NCI-H1930 (cell line): ENCODE results near the gene SLC30A7.

Experiments used
- DNase-seq, 2 experiments: peaks; one replicate each; lab custom pipeline; 2025; lab: John Stamatoyannopoulos, UW

The SLC30A7 gene

DNA sequence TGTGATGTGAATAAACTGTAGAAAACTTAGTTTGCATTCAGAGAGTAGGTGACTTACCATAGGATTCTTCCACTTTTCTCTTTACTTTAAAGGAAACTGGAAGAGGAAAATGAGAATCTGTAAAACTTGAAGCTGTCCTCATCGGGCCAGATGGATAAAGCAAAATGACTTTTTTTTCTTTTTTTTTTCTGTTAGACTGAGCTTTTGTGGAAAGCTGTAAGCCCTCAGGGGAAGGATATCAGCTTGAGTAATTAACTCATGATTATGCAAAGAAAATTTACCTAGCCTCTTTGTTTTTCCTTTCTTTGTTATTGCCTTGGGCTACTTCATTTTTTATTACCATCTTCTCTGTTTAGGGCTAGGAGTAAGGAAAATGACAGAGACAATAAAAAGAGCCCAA lies 76.3 kb downstream of the SLC30A7 start:
- no peak for DNase-seq

- no peak for DNase-seq
Observed at GRCh38 chr1:100976936-100977335, 81.0 kb downstream of the SLC30A7 start.

DNA sequence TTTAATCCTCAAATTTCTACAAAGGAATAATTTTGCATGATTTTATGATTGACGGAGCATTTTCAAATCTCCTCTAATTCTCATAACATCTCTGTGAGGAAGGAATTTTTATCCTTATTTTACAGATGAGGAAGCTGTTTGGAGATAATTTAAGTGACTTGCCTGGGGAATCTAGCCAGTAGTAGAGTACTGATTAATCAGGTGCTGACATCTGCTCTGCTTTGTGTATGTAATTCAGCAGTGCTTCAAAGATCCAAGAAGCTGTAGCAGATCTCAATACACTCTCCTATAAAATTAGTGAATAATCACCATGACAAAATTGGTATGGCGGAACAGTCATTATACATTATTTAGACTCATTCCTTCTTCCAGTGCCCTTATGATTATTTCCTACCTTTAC lies 83.7 kb downstream of the SLC30A7 start:
- no peak for DNase-seq

- DNase-seq, result no peak
Observed at GRCh38 chr1:100982793-100983192, 86.9 kb downstream of the SLC30A7 start.

DNA sequence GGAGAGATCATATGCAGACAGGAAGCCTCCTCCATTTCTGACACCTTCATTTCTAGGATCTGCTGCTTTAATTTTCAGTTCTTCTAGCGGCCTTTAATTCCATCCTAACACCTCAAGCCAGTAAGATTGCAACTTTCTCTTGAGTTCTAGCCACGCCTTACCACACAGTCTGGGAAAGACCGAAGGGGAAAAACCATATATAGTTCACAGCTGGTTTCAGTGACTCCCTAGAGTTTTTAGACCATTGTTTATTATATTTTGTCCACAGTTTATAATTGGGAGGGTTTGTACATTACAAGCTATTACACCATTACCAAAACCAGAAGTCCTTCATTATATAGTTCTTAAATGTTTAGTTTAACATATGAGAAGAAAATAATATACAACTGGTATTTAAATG lies 92.2 kb downstream of the SLC30A7 start:
- DNase-seq, result no peak

GRCh38 chr1:100989306-100990077 lies 93.6 kb downstream of the SLC30A7 start:
- no peak for DNase-seq

DNA sequence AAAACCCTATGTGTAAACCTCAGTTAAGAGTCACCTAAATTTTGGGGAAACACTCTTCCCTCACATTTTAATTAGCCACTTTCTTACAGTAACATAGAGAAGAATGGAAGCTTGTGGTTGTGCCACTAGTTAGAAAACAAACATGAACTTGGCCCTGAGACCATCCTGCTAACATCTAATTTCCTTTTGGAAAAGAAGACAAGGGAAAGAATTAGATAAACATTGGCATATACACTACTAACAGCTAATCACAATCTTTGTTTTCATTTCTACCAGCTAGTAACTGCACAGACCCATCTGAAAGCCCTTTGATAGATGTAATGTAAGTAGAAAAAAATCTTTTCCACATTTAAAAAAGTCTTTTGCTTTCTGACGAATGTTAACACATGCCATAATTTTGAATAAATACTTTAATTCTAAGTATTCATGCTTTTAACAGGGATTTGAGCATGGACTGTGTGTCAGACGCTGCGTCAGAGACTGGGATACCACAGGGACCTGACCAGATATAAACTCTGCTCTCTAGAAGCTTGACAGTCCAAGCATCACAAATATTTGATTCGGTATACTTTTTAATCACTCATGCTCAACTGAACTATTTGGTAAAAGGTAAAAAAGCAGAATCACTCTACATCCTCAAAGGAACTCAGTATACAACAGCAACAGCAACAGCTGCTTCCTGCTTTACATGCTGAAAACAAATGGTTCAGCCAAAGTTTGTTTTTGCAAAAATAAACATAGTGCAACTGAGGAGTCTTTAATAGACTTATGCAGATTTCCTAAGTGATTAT lies 99.5 kb downstream of the SLC30A7 start:
- no peak for DNase-seq

DNA sequence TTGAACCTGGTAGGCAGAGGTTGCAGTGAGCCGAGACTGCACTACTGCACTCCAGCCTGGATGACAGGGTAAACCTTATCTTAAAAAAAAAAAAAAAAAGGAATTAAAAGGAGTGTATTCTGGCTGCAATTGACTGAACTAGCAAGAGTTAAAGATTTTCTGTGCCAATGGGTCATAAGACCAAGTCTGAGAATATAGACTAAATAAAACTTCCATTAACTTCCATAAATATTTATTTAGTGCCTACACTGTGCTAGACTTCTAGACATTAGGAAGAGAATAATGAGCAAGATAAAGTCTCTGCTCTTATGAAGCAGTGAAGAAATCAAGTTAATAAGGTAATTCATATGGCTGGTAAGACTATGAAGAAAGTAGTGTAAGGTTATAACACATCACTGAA lies 102.5 kb downstream of the SLC30A7 start:
- DNase-seq, result no peak

DNA sequence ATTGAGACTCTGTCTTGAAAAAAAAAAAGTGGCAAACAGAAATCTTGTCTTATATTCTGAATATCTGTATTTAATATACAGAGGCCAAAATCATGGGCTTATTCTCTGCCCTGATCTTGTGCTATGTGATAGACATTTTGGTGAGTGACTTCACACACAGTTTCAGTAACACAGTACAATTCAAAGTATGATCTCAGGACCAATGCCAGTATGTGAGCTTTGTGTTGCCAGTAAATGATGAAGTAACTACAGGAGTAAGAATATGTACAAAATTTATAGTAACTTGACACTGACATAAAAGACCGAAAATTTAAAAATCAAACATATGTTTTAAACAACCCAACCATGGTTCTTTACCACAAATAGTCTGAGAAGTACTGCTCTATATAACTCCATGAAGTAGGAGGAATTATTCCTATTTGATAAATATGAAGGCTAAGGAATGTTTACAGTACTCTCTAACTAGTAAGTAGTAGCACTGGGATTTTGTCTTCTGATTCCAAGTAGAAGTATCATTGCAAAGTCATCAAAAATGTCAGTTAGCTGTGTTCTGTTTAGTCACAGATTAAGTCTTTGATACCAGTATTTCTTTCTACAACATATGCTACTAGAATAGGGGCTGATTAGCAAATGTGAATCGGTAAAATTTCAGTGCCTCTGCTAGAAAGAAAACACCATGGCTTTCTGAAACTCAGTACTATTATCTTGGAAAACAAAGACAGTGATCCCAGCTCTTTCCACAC lies 104.4 kb downstream of the SLC30A7 start:
- no peak for DNase-seq

DNA sequence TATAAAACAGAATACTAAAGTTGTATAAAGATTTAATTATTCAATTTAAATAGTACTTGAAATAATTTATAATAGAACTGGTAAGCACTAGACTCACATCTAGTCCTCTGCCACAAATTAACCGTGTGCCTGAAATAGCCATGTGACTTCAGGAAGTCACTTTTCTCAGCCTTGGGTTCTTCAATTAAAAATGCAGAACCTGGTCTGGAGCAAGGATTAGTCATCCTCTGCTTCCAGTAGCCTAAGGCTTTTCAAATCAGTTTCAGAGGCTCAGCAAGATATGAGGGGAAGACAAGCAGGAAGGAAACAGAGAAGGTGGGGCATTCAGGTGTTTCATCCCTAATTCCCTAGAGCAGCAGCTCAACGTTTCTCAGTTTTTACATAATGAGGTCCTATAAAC lies 106.7 kb downstream of the SLC30A7 start:
- no peak for DNase-seq

- DNase-seq, result no peak
Observed at GRCh38 chr1:101003012-101003650, 107.2 kb downstream of the SLC30A7 start.

GRCh38 chr1:101004061-101004460 lies 108.2 kb downstream of the SLC30A7 start:
- DNase-seq, result no peak

GRCh38 chr1:101004670-101005069 lies 108.8 kb downstream of the SLC30A7 start:
- DNase-seq, result no peak

GRCh38 chr1:101005183-101005582 lies 109.3 kb downstream of the SLC30A7 start:
- DNase-seq, result no peak

DNA sequence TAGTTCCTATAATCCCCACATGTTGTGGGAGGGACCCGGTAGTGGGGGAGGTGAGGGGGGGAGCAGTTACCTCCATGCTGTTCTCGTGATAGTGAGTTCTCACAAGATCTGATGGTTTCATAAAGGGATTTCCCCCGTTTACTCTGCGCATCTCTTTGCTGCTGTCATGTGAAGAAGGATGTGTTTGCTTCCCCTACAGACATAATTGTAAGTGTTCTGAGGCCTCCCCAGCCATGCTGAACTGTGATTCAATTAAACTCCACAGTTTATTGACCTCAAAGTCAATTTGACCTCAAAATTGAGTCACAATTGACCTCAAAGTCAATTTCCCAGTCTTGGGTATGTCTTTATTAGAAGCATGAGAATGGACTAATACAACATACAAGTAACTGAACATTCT lies 110.0 kb downstream of the SLC30A7 start:
- no peak for DNase-seq

GRCh38 chr1:101006553-101006952 lies 110.7 kb downstream of the SLC30A7 start:
- DNase-seq, result no peak

GRCh38 chr1:101008229-101008834 lies 112.4 kb downstream of the SLC30A7 start:
- DNase-seq, result no peak

DNA sequence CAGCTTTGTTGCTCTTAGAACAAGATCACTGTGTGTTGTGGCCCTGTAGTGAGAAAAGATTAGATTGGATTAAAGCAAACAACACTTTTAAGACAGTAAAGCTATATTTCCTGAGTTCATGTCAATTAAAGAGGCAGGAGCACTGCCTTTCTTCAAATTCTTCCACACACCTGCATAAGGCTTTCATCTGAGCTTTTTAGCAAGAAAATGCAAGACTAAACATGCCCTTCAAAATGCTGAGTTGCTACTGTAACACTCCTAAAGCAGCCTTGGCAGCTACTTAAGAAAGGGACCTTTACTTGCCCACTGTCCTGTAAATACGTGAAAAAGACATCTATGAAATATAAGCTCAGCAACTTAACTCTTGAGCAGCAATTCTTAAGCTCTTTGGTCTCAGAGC lies 117.9 kb downstream of the SLC30A7 start:
- DNase-seq, result no peak

DNA sequence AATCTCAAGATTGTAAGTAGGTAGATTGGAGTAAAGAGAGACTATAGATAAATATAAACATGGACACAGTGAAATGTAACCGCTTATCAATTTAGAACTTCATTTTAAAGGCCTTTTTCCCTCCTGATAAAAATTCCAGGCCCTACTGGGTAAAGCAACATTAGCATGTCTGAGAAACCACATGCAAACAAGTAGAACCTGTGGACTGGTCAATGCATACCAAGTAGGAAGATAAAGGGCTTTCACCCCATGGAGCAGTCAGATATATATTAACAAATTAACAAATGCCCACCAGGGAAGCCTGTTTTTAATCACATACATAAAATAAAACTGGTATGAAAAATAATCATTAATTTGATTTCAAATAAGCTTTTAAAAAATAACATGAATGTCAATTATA lies 121.6 kb downstream of the SLC30A7 start:
- no peak for DNase-seq

DNA sequence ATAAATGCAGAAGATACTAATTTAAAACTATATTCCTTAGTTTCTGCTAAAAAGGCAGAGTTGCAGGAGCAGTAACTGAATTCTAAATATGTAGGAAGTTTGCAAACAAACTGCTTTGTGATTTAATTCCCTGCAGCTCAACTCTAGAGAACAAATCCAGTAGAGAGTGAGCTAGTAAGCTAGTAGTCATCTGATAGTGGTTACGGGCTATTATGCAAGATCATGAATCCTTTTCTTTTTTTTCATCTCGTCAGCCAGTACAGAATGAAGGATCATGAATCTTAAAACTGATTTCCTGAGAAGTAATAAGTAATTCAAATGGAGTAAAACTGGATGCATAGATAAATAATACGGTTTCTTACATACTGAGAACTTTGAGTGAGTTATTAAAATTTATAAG lies 126.4 kb downstream of the SLC30A7 start:
- DNase-seq, result peak in 1 of 2 experiments; percentile 36

- DNase-seq, result no peak
Observed at GRCh38 chr1:101025283-101025656, 129.4 kb downstream of the SLC30A7 start.
